T47D (cell line): ENCODE measurements around the gene TNRC18.
"Not testable (repeated sequence)": the region's sequence is repeated elsewhere in the genome, so short reads cannot be mapped to it uniquely, and the experiment has no call there.

Experiments used
- DNase-seq, 2 experiments: peaks; one replicate each; pipeline versions ENCODE4 v3.0.0 to v3.0.0-alpha.2; 2011 to 2012; ENCODE audit warnings: low read depth in 1 of 2, low spot score in 1 of 2
- JUND ChIP-seq: IDR thresholded peaks from 2 replicates; pipeline ENCODE4 v1.6.1; 2012; ENCODE audit warnings: low read depth
- in situ Hi-C: cut with HindIII; loops from 2 replicates; pipeline ENCODE4 v1.10.0; 2016; ENCODE audit warnings: low sequenced_read_pairs, low pct_unique_long_range_greater_than_20kb

Gene TNRC18

DNA sequence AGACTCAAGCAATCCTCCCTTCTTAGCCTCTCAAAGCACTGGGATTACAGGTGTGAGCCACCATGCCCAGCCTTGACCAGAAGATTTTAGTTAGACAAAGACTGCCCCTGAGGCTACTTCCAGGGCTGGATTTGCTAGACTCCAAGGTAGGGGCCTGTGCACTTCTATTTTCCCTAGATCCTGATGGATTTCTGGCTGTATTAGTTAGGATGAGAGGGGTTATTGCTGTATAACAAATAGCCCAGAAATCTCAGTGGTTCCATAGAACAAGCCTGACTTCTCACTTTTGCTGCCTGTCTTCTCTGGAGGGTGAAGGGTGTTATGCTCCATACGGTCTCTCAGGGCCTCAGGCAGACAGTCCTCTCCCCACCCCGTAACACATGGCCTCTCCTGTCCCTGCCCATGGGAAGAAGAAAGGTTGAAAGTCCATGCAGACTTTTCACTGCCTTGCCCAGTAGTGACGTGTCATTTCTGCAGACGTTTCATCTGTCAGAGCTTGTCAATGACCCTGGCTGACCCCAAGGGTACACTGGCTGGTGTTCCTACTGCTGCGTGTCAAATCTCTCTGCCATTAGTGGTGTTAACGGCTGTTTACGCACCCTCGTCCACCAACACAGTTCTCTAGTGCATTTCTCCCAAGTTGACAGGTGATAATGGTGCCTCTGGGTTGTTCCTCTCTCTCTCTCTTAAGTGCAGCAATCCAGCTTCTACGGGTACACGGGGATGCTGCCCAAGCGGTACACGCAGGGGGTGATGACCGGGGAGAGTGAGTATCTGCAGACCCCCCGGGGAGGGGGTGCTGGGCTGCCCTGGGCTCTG, 129.3 kb downstream of the TNRC18 start:
- no peak for TF ChIP-seq JUND
- no peak for DNase-seq
- in situ Hi-C loops = no loop called here

DNA sequence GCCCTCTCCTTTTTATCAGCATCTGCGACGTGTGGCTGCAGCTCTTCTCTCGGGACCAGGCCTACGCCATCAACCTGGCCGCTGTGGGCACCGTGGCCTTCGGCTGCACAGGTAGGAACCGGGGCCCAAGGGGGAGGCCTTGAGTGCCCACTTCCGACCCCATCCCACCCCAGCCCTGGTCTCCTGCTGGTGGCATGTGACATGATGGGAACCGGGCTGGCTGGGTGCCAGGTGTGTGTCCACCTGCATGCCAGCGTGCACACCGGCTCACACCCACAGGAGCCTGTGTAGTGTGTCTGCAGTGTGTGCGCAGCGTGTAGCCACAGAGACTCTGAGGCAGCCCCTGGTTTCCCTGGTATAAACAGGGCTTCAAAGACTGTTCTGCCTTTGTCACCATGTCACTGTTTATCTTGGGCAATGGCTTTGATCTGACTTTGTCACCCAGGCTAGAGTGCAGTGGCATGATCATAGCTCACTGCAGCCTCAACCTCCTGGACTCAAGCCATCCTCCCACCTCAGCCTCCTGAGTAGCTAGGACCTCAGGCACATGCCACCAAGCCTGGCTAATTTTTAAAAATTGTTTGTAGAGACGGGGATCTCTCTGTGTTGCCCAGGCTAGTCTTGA, 131.8 kb downstream of the TNRC18 start:
- DNase-seq, in situ Hi-C loops: not testable (repeated sequence)

DNA sequence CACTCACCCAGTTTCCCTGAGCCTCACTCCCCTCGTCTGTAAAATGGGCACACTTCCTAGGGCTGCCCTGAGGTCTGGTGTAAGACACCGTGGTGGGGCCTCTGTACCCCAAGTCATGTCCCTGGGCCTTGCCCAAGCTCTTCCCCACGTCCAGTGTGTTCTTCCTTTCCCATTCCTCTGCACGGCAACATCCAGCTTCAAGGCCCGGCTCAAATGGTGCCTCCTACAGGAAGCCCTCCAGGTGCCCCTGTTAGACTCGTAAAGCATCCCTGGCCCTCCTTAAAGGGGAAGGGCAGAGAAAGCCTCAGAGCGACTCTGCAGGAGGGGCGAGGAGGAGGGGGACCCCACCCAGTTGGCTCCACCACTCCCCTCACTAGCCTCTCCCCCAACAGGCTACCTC, 132.3 kb downstream of the TNRC18 start:
- in situ Hi-C loops = no loop called here
- no peak for DNase-seq
- TF ChIP-seq JUND = no peak

DNA sequence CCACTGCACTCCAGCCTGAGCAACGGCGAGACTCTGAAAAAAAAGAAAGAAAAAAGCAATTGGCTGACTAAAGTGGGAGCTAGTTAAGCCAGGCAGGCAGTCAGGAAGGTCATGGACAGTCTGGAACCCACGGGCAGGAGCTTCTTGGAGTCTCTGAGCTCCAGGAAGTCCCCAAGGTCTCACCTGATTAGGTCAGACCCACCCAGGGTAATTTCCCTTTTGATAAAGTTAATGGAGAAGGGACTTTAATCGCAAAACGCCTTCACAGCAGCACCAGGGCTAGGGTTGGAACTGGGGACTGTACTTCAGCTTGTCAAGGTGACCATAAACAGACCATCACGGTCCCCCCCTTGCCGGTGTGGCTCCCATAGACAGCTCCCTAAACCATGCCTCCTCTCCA, 134.3 kb downstream of the TNRC18 start:
- no peak for DNase-seq
- in situ Hi-C loops = no loop called here
- no peak for TF ChIP-seq JUND

DNA sequence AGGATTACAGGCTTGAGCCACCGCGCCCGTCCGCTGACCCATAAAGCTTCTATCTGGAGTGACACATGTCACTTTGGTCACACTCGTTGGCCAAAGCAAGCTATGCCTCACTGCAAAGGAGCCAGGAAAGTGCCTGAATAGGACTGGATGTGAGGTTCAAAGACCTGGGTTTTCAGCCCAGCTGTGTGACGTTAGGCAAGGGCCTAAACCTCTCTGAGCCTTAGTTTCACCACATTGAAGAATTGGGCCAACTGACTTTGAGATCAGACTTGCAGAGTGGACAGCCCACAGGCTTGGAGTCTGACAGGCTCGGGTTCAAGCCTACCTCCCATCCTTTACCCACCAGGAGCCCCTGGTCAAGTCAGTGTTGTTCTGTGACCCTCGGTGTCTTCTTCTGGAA, 135.1 kb downstream of the TNRC18 start:
- in situ Hi-C loops, DNase-seq: not testable (repeated sequence)

DNA sequence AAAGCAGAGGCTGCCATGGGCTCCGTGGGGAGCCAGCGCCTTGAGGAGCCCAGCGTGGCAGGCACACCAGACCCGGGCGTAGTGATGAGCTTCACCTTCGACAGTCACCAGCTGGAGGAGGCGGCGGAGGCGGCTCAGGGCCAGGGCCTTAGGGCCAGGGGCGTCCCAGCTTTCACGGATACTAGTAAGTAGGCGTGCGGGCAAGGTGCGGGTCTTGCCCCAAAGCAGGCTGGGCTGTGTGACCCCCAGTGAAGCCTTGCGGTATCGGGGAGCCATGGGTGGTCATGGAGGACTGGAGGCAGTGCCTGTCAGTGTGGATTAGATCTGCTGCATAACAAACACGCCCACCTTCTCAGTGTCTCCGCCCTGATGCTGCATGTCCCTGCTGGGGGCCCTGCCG, 135.8 kb downstream of the TNRC18 start:
- DNase-seq = no peak
- no peak for TF ChIP-seq JUND
- in situ Hi-C loops = no loop called here

DNA sequence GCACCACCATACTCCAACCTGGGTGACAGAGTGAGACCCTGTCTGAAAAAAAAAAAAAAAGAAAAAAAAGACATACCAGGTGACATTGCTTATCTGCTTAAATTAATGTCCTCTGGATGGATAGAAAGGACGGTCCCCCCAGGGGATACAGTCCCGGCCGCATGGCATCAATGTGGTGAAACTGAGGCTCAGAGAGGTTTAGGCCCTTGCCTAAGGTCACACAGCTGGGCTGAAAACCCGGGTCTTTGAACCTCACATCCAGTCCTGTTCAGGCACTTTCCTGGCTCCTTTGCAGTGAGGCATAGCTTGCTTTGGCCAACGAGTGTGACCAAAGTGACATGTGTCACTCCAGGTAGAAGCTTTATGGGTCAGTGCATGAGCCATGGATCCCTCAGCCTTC, 136.3 kb downstream of the TNRC18 start:
- not testable (repeated sequence) for DNase-seq

DNA sequence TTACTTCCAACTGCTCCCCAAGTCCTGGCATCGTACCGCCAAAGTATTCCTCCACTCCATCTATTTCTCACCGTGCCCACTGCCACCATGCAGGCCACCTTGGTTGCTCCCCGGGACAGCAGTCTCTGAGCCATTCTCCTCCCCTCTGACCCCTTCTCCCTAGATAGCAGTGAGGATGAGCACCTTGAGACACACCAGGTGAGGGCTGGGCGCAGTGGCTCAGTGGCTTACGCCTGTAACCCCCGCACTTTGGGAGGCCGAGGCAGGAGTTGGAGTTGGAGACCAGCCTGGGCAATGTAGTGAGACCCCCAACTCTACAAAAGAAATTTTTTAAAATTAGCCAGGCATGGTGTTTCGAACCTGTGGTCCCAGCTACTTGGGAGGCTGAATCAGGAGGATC, 136.7 kb downstream of the TNRC18 start:
- in situ Hi-C loops = no loop called here
- no peak for TF ChIP-seq JUND
- DNase-seq = no peak

More for the DNA sequence above, 136.3 kb downstream of the TNRC18 start:
- in situ Hi-C loops = not testable (repeated sequence)

DNA sequence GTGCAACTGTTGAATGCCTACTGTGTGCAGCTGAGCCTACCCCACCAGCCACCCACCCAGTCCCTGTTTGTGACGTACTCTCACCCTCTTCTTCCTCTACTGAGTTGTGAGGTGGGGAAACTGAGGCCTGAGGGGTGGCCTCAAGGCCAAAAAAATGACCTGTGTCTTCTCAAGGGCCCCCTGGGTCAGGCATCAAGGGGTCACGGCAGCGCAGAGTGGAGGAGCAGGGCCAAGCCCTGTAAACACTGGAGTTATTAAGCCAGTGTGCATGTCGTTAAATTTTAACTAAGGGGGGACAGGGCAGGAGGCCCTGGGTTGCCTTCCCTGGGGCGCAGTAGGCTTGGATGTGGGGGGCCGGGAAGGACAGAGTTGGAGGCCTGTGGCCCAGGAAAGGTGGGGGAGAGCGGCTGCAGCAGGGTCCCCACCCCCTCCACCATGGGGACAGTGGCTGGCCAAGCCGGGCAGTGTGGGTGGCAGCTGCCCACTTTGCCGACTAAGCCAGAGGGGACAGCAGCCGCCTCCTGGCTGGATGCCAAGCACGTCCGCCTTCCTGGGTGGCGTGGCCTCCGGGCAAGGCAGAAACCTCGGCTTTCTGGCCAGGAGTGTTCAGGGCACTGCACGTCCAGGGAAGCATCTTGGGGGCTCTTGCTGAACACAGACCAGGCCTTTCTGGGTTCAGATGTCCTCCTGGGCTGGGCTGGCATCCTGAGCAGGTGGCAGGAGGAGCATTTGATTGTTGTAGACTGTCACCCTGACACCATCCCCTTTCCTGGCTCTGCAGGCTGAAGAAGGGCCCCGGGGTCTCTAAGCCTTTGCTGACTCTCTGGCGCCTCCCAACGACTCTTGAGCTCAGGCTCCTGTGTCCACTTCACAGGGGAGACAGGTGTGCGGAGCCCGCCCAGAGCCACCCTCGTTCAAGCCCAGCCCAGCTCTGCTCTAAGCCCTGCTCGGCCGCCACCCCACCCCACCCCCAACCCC, 139.0 kb downstream of the TNRC18 start:
- TF ChIP-seq JUND = no peak
- DNase-seq = peak; percentile 58 to 60
- in situ Hi-C loops = no loop called here

DNA sequence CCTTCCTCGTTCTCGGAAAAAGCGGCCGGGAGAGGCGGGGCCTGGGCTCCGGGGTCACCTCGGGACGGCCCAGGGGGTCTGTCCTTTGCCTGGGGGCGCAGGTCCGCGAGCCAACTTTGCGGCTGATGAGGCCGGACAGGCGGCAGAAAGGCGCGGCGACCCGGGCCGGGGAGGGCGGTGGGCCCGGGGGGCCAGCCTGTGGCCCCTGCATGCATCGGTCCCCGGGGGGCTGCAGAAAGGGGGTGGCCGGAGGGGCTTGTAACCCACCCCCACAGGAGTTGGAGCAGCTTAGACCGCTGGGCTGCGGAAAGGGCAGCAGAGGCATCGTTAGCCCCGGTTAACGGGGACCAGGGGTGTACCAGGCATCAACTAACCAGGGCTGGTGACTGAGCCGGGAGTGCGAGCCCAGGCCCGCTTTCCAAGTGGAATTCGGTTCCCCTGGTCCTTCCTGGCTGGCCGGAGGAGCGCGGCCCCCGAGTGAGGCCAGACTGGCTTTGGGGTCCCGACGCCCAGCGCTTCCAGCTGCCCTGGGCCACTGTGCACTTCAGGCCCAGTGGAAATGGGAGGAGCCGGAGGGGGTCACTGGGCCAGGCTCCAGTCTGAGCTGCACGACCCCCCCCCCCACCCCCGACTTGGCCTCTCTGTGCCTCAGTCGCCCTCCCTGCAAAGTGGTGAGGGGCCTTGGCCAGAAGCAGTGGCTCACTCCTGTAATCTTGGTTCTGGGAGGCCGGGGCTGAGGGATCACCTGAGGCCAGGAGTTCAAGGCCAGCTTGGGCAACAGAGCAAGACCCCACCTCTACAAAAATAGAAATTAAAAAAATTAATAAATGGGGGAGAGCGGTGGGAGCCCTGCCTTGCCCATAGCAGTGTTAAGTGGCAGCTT, 140.0 kb downstream of the TNRC18 start:
- in situ Hi-C loops = no loop called here
- no peak for TF ChIP-seq JUND
- no peak for DNase-seq

DNA sequence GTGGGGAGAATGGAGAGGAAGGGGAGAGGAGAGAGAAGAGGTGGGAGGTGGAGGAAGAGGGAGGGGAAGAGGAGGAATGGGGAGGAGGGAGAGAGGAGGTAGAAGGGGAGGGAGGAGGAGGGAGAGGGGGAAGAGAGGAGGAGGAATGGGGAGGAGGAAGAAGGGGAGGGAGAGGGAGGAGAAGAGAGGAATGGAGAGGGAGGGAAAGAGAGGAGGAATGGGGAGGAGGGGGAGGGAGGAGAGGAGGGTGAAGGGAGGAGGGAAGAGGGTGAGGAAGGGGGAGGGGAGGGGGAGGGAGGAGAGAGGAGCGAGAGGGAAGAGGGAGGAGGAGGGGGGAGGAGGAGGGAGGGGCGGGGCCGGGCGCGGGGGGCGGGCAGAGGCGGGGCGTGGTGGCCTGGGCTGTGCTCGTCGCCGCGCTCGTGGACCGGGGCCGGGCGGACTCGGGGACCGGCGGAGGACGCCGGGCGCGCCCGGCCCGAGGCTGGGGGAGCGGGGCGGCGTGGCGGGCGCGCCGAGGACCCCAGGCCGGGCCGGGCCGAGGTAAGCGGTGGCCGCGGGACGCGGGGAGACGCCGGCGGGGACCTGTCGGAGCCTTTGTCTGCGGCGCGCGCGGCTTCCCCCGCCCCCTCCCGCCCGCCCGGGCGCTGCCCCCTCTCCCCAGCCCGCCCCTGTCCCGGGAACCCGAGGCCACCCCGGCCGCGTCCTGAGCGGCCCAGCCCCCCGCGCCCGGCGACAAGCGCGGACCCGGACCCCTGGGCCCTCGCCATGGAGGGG, 140.9 kb downstream of the TNRC18 start, which contains the start of gene SLC29A4:
Gene SLC29A4 (plus strand): TSS at position 401 of the 774 bp plus-strand sequence. CDS start 4,874 bp downstream, outside the sequence.
- DNase-seq = peak in 1 of 2 experiments; percentile 81
- in situ Hi-C loops = no loop called here

DNA sequence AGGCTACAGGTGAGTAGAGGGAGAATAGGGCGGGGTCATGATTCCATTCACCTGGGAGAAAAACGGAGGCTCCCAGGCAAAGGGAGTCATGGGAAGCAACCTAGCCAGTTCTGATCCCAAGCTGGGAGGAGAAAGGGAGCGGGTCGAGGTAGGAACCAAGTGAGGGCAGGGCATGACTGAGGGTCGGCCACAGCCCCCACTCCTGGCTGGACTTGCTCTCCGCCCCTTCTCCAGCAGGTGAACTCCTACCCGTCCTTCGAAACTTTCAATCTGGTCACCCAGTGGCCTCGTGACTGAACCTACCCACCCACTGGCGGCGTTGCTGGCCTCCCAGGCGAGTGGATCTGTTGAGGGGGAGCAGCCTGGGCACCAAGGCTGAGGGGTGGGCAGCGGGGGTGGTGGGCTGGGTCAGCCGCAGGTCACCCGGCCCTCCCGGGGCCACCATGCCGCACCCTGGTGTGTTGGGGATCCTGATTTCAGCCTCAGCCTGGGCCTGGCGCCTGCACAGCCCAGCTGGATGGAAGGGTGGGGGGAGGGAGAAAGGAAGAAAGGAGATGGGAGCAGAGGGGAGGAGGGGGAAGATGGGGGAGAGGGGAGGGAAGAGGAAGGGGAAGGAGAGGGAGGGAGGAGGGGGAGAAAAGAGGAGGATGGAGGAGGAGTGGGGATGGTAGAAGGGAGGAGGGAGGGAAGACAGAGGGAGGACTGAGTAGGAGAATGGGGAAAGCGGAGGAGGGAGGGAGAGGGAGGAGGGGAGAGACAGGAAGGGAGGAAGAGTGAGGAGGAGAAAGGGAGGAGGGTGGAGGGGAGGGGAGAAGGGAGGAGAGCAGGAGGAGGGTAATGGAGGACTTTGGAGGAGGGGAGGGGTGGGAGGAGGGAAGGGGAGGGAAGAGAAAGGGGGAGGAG, 141.8 kb downstream of the TNRC18 start:
- in situ Hi-C loops, DNase-seq: not testable (repeated sequence)

More for the DNA sequence above, 140.9 kb downstream of the TNRC18 start, which contains the start of gene SLC29A4:
- no peak for TF ChIP-seq JUND
